SIG-M5 treated with dmso at 0.1 percent for 504 hours (cell line): Measurements from ENCODE around the gene LIMA1.
A peak's percentile ranks its signal among the peaks of the same experiment; 100 is the strongest.
"Not testable (repeated sequence)": the region's sequence is repeated elsewhere in the genome, so short reads cannot be mapped to it uniquely, and the experiment has no call there.

ENCODE experiments used
- DNase-seq: peaks from one replicate; lab custom pipeline; 2025; ENCODE audit not compliant: unreplicated experiment; lab: John Stamatoyannopoulos, UW

LIMA1 gene

GRCh38 chr12:50188241-50188781 lies 95.0 kb downstream of the LIMA1 start:
- DNase-seq: no peak

- DNase-seq: no peak
Observed at GRCh38 chr12:50187084-50187900, 96.0 kb downstream of the LIMA1 start.

- DNase-seq: no peak
Observed at GRCh38 chr12:50186681-50187080, 96.6 kb downstream of the LIMA1 start.

GRCh38 chr12:50185970-50186663 lies 97.2 kb downstream of the LIMA1 start:
- DNase-seq: no peak

GRCh38 chr12:50185301-50185895 lies 97.9 kb downstream of the LIMA1 start:
- no peak for DNase-seq

- DNase-seq: no peak
Observed at GRCh38 chr12:50184261-50184660, 99.1 kb downstream of the LIMA1 start.

GRCh38 chr12:50182461-50182860 lies 100.9 kb downstream of the LIMA1 start:
- DNase-seq: peak; percentile 14

- DNase-seq: no peak
Observed at GRCh38 chr12:50181691-50182090, 101.6 kb downstream of the LIMA1 start.

GRCh38 chr12:50175716-50176026 lies 107.6 kb downstream of the LIMA1 start:
- no peak for DNase-seq

GRCh38 chr12:50174971-50175715 lies 108.2 kb downstream of the LIMA1 start:
- DNase-seq: peak; percentile 59

- peak; percentile 99 for DNase-seq
Observed at GRCh38 chr12:50167049-50167828, 116.1 kb downstream of the LIMA1 start, which contains the start of gene CERS5. TSS of gene CERS5 (minus strand) at chr12:50167369. CDS start at chr12:50167297, 72 bp downstream.

- peak; percentile 45 for DNase-seq
Observed at GRCh38 chr12:50166799-50167048, 116.6 kb downstream of the LIMA1 start.

- DNase-seq: no peak
Observed at GRCh38 chr12:50164963-50165362, 118.4 kb downstream of the LIMA1 start.

GRCh38 chr12:50162230-50162629 lies 121.1 kb downstream of the LIMA1 start:
- DNase-seq: peak; percentile 61

- DNase-seq: no peak
Observed at GRCh38 chr12:50160643-50161042, 122.7 kb downstream of the LIMA1 start.

- no peak for DNase-seq
Observed at GRCh38 chr12:50157259-50157658, 126.1 kb downstream of the LIMA1 start.

GRCh38 chr12:50156641-50157040 lies 126.7 kb downstream of the LIMA1 start:
- no peak for DNase-seq

GRCh38 chr12:50154947-50155346 lies 128.4 kb downstream of the LIMA1 start:
- DNase-seq: not testable (repeated sequence)

GRCh38 chr12:50151047-50151687 lies 132.2 kb downstream of the LIMA1 start:
- no peak for DNase-seq

- no peak for DNase-seq
Observed at GRCh38 chr12:50149311-50149710, 134.0 kb downstream of the LIMA1 start.
